22Rv1 (cell line): ENCODE results near the gene SH3RF3.

Experiments used
- H3K27ac ChIP-seq: fragments of 450-650 bp; 2 replicates; pipeline ENCODE4 v1.5.1; 2017
- CTCF ChIP-seq: fragments of 450-650 bp; IDR thresholded peaks from 2 replicates; pipeline ENCODE4 v1.5.1; 2017; ENCODE audit warnings: mild to moderate bottlenecking
- ZFX ChIP-seq: fragments of 450-650 bp; IDR thresholded peaks from 2 replicates; pipeline ENCODE4 v1.6.1; 2017; ENCODE audit warnings: antibody characterized with exemption, borderline replicate concordance

Gene SH3RF3

GRCh38 chr2:109256111-109256510, 127.1 kb downstream of the SH3RF3 start:
- TF ChIP-seq CTCF = no peak
- TF ChIP-seq ZFX = no peak

DNA sequence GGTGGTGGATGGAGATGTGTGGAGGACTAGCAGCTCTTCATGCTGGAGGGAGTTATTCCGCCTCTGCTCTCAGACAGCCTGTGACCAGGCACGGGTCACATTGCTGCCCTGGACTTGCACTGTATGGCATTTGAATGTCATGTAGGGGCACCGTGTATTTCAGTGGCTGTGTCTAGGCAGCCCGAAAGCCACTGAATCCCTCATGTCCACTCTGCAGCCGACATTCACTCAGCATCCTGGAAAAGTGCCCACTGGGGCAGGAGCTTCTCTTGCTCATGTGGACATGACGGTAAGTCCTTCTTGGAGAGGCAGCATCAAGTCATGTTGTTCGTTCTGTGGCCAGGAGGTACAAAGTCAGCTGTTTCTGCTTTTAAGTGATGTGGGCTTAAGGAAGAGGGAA, 127.9 kb downstream of the SH3RF3 start:
- TF ChIP-seq ZFX (no peak), CTCF (no peak)
- H3K27ac ChIP-seq = no peak overlapping the region

More at GRCh38 chr2:109256111-109256510, 127.1 kb downstream of the SH3RF3 start:
- no peak overlapping the region for H3K27ac ChIP-seq

- H3K27ac ChIP-seq = no peak overlapping the region
- TF ChIP-seq CTCF (no peak), ZFX (no peak)
These were observed 128.6 kb downstream of the SH3RF3 start for GRCh38 chr2:109257653-109258052.

- H3K27ac ChIP-seq = no peak overlapping the region
- TF ChIP-seq CTCF = no peak
These were observed 129.4 kb downstream of the SH3RF3 start for GRCh38 chr2:109258376-109258775.

DNA sequence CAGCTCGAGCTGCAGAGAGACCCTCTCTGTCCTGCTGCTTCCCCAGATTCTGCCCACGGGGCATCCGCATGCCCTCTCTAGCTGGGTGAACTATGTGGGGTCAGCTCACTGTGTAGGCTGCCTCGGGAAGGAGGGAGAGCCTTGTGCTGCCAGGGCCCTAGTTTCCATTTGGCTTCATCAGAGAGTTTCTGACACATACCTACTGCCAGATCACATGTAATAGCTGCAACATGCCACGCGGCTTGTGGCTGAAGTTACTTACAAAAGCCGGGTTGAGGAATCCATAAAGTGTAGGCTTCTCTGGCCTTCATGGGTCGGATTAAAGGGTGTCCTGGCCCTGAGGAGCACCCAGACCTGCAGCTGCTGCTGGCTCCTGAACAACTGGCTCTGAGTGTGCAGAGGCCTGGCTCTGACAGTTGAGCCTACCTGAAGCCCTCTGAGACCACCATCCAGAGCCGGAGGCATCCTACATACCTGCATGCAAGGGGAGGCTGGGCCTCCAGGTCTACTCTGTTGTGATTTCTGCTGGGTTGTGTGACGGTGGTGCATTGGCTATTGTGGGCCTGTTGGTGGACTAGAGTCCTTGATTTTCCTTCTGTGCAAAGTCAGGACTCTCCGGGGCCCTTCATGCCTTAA, 130.0 kb downstream of the SH3RF3 start:
- TF ChIP-seq CTCF (no peak), ZFX (no peak)
- H3K27ac ChIP-seq = no peak overlapping the region

GRCh38 chr2:109259671-109260070, 130.7 kb downstream of the SH3RF3 start:
- no peak overlapping the region for H3K27ac ChIP-seq

More at GRCh38 chr2:109259671-109260070, 130.7 kb downstream of the SH3RF3 start:
- TF ChIP-seq ZFX = no peak
- TF ChIP-seq CTCF = no peak
